SH-SY5Y (cell line): ENCODE measurements around the gene NPHP4.

Experiments
- GATA2 ChIP-seq: IDR thresholded peaks from 2 replicates; pipeline ENCODE4 v1.6.1; 2011; ENCODE audit warnings: mild to moderate bottlenecking, low read depth, low read length
- GATA3 ChIP-seq: IDR thresholded peaks from 2 replicates; pipeline ENCODE4 v1.6.1; 2011; ENCODE audit warnings: low read depth, mild to moderate bottlenecking, low read length, moderate library complexity

The NPHP4 gene

DNA sequence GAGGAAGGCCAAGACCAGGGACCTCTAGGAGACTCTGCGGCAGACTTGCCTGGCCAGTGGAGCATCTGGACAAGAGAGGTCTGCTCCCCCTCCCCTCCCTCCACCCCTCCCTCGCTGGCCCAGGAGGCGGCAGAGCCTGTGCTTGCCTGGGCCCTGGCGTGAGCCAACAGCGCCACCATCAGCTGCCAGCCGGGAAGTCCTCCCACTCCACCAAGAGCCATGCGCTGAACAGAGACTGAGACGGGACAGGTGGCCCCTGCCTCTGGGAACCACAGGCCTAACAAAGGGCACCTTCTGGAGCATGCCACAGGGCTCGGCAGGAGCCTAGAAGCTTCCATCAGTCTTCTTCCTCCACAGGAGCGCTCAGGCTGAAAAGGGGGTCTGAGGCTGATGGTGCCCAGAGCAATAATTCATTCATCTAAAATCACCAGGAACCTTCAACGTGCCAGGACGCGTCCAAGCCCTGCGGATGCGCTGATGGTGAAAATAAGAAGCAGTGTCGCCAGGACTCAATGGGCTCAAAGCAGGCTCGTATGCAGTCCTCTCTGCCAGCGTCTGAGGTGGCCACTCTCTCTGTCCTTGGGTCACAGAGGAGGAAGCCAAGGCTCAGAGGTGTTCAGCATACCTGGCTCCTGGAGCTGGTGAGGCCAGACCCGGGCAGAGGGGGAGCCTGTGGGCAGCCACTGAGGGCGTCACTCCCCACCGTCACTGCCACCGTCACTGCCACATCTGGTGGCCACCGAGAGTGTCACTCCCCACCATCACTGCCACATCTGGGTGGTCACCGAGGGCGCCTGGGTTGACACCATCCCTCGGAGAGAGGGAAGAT, 161.2 kb downstream of the NPHP4 start:
- TF ChIP-seq GATA2 = no peak
- no peak for TF ChIP-seq GATA3

DNA sequence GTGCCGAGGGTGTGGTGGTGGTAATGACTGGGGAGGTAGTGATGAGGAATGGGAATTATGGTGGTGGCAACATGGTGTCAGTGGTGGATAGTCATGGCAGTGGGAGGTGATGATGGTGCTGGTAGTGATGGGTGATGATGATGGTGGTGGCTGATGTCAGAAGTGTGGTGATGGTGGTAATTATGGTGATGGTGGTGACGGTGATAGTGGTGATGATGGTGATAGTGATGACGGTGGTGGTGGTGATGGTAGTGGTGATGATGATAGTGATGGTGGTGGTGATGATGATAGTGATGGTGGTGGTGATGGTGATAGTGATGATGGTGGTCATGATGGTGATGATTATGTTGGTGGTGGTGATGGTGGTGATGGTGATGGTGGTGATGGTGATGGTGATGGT, 162.8 kb downstream of the NPHP4 start:
- TF ChIP-seq GATA3 (no peak), GATA2 (no peak)

- TF ChIP-seq GATA2 (no peak), GATA3 (no peak)
Measured at GRCh38 chr1:5828308-5828935, 163.8 kb downstream of the NPHP4 start.

GRCh38 chr1:5827516-5827915, 164.7 kb downstream of the NPHP4 start:
- TF ChIP-seq GATA3 (no peak), GATA2 (no peak)

- TF ChIP-seq GATA3 = no peak
- no peak for TF ChIP-seq GATA2
Measured at GRCh38 chr1:5826601-5827000, 165.6 kb downstream of the NPHP4 start.

DNA sequence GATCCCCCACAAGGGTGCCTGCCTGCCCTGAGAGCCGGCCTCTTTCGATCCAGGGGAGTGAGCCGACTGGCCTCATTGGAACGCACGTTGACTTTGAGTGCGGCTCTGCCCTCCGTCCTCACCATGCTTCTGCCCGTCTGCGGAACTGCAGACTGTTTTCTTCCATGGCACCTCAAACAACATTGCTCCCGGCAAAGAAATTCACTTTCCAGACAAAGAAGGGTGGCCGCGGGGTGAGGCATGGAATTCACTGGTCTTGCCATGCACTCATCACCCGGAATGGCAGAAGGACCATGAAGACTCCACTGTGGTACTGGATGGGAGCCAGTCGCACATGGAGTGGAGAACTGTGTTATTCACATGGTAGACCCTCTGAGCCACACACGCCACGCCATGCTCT, 169.5 kb downstream of the NPHP4 start:
- TF ChIP-seq GATA3 (no peak), GATA2 (no peak)

DNA sequence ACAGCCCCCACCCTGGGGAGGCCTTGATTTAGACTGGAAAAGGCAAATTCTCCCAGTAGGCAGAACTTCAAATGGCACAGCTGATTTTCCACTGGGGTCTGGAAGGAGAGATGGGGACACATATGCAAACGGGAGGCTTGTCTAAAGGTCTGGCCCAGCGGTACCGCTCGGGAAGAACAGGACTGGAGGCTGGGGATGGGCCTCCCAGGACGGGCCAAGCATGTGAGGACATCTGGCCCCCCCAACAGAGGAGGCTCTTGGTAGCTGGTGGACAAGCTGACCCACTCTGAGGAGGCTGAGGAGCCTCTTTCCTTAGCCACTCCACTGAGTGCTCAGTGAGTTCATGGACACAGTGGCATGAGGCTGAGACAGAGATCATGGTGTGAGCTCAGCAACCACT, 170.0 kb downstream of the NPHP4 start:
- TF ChIP-seq GATA2 (no peak), GATA3 (no peak)

GRCh38 chr1:5821540-5822176, 170.6 kb downstream of the NPHP4 start:
- TF ChIP-seq GATA2 (no peak), GATA3 (no peak)

DNA sequence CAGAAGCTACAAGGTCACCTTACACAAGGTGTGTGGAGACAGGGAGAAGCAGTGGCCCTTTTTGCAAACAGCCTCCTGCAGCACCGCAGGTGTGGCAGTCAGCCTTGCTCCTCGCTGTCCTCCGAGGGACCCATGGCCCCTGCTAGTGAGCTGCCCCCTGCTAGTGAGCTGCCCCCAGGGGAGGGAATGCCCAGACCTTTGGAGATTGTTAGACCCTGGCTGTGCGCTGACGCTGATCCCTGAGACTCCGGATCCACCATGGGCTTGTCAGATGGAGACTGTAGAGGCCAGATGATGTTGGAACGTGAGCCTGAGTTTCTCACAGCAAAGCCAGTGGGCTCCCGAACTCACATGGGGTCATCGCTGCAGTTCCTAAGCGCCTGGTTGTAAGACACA, 172.2 kb downstream of the NPHP4 start:
- TF ChIP-seq GATA3 = no peak
- TF ChIP-seq GATA2 = no peak

- TF ChIP-seq GATA3 = no peak
- TF ChIP-seq GATA2 = no peak
Measured at GRCh38 chr1:5819391-5820025, 172.7 kb downstream of the NPHP4 start.

GRCh38 chr1:5818755-5819154, 173.5 kb downstream of the NPHP4 start:
- TF ChIP-seq GATA3 (no peak), GATA2 (no peak)

DNA sequence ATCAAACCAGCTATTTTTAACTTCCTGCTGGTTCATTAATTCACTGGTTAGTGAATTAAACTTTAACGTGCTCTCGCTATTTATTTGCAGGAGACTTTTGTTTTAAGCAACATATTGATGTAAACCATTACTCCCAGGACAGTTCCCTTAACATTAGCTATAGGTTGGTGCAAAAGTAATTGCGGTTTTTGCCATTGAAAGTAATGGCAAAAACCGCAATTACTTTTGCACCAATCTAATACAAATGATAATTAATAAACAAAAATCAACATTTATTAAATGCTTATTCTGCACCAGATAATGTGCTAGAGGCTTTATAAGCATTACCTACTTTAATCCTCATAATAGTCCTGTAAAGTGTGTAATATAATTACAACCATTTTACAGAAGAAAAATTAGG, 176.5 kb downstream of the NPHP4 start:
- TF ChIP-seq GATA3 (no peak), GATA2 (no peak)

- no peak for TF ChIP-seq GATA3
- no peak for TF ChIP-seq GATA2
Measured at GRCh38 chr1:5815211-5815610, 177.0 kb downstream of the NPHP4 start.

DNA sequence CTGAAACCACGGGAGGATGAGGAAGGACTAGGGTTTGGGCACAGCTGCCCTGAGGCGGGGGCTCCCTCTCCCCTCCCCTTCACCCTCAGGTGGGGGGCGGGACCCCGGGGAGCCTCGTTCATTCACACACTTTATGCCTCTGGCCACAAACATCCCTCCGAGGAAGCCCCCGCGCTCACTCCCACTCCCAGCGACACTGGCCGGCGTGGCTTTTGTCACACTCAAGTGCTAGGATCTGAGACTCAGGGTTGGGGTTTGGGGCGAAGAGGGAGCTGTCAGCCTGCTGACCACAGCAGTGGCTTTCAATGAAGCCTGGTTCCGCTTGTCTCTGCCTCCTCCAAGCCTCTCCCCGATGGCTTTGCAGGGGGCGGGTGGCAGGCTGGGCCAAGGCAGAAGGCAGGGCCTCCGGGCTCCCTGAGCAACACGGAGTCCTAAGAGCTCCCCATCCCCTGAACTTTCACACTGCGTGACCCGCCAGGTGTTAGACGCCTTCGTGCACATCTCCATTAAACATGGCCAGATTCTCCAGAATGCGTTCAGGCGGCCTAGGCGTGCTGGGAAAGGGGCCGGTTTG, 178.1 kb downstream of the NPHP4 start:
- TF ChIP-seq GATA3 (no peak), GATA2 (no peak)
